Ishikawa (cell line): Measurements from ENCODE around the gene CFAP77.

Experiments used
- CEBPB ChIP-seq: IDR thresholded peaks from 2 replicates; pipeline ENCODE4 v1.6.1; 2012
- CREB1 ChIP-seq: IDR thresholded peaks from 2 replicates; pipeline ENCODE4 v1.6.1; 2012; ENCODE audit warnings: low read depth
- EGR1 ChIP-seq: IDR thresholded peaks from 2 replicates; pipeline ENCODE4 v1.6.1; 2012
- EP300 ChIP-seq: IDR thresholded peaks from 2 replicates; pipeline ENCODE4 v1.6.1; 2012; ENCODE audit warnings: borderline replicate concordance
- NFIC ChIP-seq: IDR thresholded peaks from 2 replicates; pipeline ENCODE4 v1.6.1; 2012
- RAD21 ChIP-seq: IDR thresholded peaks from 2 replicates; pipeline ENCODE4 v1.6.1; 2012; ENCODE audit warnings: low read depth
- REST ChIP-seq: IDR thresholded peaks from 2 replicates; pipeline ENCODE4 v1.6.1; 2012; ENCODE audit warnings: low read depth, mild to moderate bottlenecking
- TAF1 ChIP-seq: IDR thresholded peaks from 2 replicates; pipeline ENCODE4 v1.6.1; 2012; ENCODE audit warnings: low read depth, mild to moderate bottlenecking
- TCF12 ChIP-seq: IDR thresholded peaks from 2 replicates; pipeline ENCODE4 v1.6.1; 2012; ENCODE audit warnings: low read depth
- TEAD4 ChIP-seq: IDR thresholded peaks from 2 replicates; pipeline ENCODE4 v1.6.1; 2012
- USF1 ChIP-seq: IDR thresholded peaks from 2 replicates; pipeline ENCODE4 v1.6.1; 2012
- YY1 ChIP-seq: IDR thresholded peaks from 2 replicates; pipeline ENCODE4 v1.6.1; 2012; ENCODE audit warnings: low read depth
- ZBTB7A ChIP-seq: IDR thresholded peaks from 2 replicates; pipeline ENCODE4 v1.6.1; 2012; ENCODE audit warnings: low read depth
- TF ChIP-seq, protein P1 (sequence below): IDR thresholded peaks from 2 replicates; pipeline ENCODE4 v1.6.1; 2012

- TF ChIP-seq EP300 (no peak), REST (no peak), TAF1 (no peak), USF1 (no peak), EGR1 (no peak), ZBTB7A (no peak), CEBPB (no peak), RAD21 (no peak), CREB1 (no peak), NFIC (no peak), YY1 (no peak), TEAD4 (no peak), TCF12 (no peak)
- TF ChIP-seq, protein P1, sequence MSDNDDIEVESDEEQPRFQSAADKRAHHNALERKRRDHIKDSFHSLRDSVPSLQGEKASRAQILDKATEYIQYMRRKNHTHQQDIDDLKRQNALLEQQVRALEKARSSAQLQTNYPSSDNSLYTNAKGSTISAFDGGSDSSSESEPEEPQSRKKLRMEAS, result no peak
These were observed 13.5 kb downstream of the CFAP77 start for GRCh38 chr9:132423503-132423902.
